K562 (cell line): ENCODE measurements around the gene PTPN13. TPM values are rescaled to one million over a fixed set of nuclear protein-coding genes. Genes with fewer than 3 reads are reported as not detected.

Experiments used
- ATAC-seq: fragments of 200-7000 bp; cut with Tn5 transposase; 3 replicates; pipeline ENCODE4 v1.9.1; 2020; ENCODE audit warnings: moderate library complexity
- BruUV-seq: library from RNA; stranded (reverse); fragments of 400-500 nt; replicated peaks from 2 replicates; lab custom pipeline; 2021; lab: Mats Ljungman, UMichigan
- CTCF ChIA-PET: fragments of 300-600 bp; formaldehyde crosslinking; extraction: SDS; loops from one replicate; lab custom pipeline; 2021; ENCODE audit warnings: low intra/inter-chr PET ratio; lab: Yijun Ruan, JAX
- POLR2A ChIA-PET: fragments of 300-600, 350-650 bp; sonication (Branson Sonifier 250); formaldehyde crosslinking; extraction: SDS; loops from one replicate; lab custom pipeline; 2021; ENCODE audit warnings: antibody characterized with exemption, inconsistent platforms; lab: Yijun Ruan, JAX
- DNase-seq, 4 experiments: peaks; one replicate each; pipeline versions ENCODE4 v3.0.0 to v3.0.0-alpha.2; 2011 to 2018; ENCODE audit warnings: low spot score in 3 of 4, mixed read lengths in 3 of 4; ENCODE audit errors: extremely low read depth in 1 of 4
- FAIRE-seq: peaks from 2 replicates; lab custom pipeline; 2011; peaks lifted over from hg19 to GRCh38; lab: Jason Lieb, UNC
- H2AFZ ChIP-seq: 2 replicates; pipeline ENCODE4 v1.6.0; 2011; ENCODE audit warnings: low read depth, low read length, control low read depth, inconsistent platforms
- H3K27ac ChIP-seq: fragments of 200-600 bp; 3 replicates; pipeline ENCODE4 v1.8.0; 2011; ENCODE audit warnings: low read depth, mild to moderate bottlenecking, control low read depth, inconsistent platforms, low read length, moderate library complexity, mixed read lengths; ENCODE audit errors: extremely low read depth
- H3K27me3 ChIP-seq, 2 experiments: fragments of 300-600 bp in 1 of 2; 2 replicates in 1 of 2; 3 replicates in 1 of 2; pipeline versions ENCODE4 v1.6.0 to v1.8.0; 2011; ENCODE audit warnings: inconsistent platforms in 2 of 2, low read length in 2 of 2, mild to moderate bottlenecking in 1 of 2, mixed read lengths in 1 of 2, moderate library complexity in 1 of 2; ENCODE audit not compliant: control insufficient read depth in 2 of 2, insufficient read depth in 2 of 2
- H3K36me3 ChIP-seq: fragments of 300-600 bp; 3 replicates; pipeline ENCODE4 v1.8.0; 2011; ENCODE audit warnings: mild to moderate bottlenecking, low read length, inconsistent platforms; ENCODE audit not compliant: control insufficient read depth, insufficient read depth
- H3K4me1 ChIP-seq, 2 experiments: fragments of 200-600 bp in 1 of 2; replicated peaks in 1 of 2; 2 replicates in 1 of 2; 3 replicates in 1 of 2; pipeline versions ENCODE4 v1.5.1 to v1.8.0; 2011; ENCODE audit warnings: inconsistent platforms in 2 of 2, low read length in 2 of 2, mild to moderate bottlenecking in 1 of 2, mixed read lengths in 1 of 2, moderate library complexity in 1 of 2; ENCODE audit not compliant: control insufficient read depth in 2 of 2, insufficient read depth in 2 of 2
- H3K4me2 ChIP-seq: 2 replicates; pipeline ENCODE4 v1.6.1; 2011; ENCODE audit warnings: low read length, control low read depth, inconsistent platforms, mixed read lengths; ENCODE audit not compliant: insufficient read depth
- H3K4me3 ChIP-seq: fragments of 200-600 bp; sonication (generic), shearing (Covaris generic); 2 replicates; pipeline ENCODE4 v1.5.1; 2016; ENCODE audit warnings: control low read depth, inconsistent platforms
- H3K79me2 ChIP-seq: fragments of 200-600 bp; 3 replicates; pipeline ENCODE4 v1.8.0; 2011; ENCODE audit warnings: low read length, inconsistent platforms; ENCODE audit not compliant: control insufficient read depth, insufficient read depth
- H3K9ac ChIP-seq, 2 experiments: 2 replicates each; pipeline versions ENCODE4 v1.6.0 to v1.6.1; 2011; ENCODE audit warnings: low read depth in 2 of 2, low read length in 2 of 2, control low read depth in 1 of 2, inconsistent platforms in 1 of 2, mild to moderate bottlenecking in 1 of 2, mixed read lengths in 1 of 2; ENCODE audit not compliant: insufficient read depth in 1 of 2
- H3K9me1 ChIP-seq: one replicate; pipeline ENCODE4 v1.6.0; 2011; ENCODE audit warnings: inconsistent platforms, mild to moderate bottlenecking, low read length, moderate library complexity; ENCODE audit not compliant: control insufficient read depth, insufficient read depth
- H3K9me3 ChIP-seq: replicated peaks from 2 replicates; pipeline ENCODE4 v1.5.1; 2011; ENCODE audit warnings: low read depth, low read length, inconsistent platforms; ENCODE audit not compliant: control insufficient read depth, insufficient read depth
- H4K20me1 ChIP-seq: replicated peaks from 2 replicates; pipeline ENCODE4 v1.6.1; 2011; ENCODE audit warnings: low read length, inconsistent platforms, mixed read lengths; ENCODE audit not compliant: control insufficient read depth, insufficient read depth
- CC2D1A ChIP-seq: fragments of 450-650 bp; IDR thresholded peaks from 2 replicates; pipeline ENCODE4 v1.6.1; 2017; ENCODE audit warnings: mild to moderate bottlenecking
- CLOCK ChIP-seq: fragments of 250-450 bp; sonication (Bioruptor Pico); IDR thresholded peaks from 2 replicates; pipeline ENCODE4 v1.4.0; 2020; ENCODE audit warnings: mild to moderate bottlenecking, moderate library complexity, borderline replicate concordance
- EP300 ChIP-seq: IDR thresholded peaks from 2 replicates; pipeline ENCODE4 v1.6.1; 2012; ENCODE audit warnings: low read length, improper control_type of control experiment
- FIP1L1 ChIP-seq: fragments of 200-400 bp; formaldehyde crosslinking; IDR thresholded peaks from 2 replicates; pipeline ENCODE4 v1.6.1; 2018; ENCODE audit warnings: mild to moderate bottlenecking, low read depth, low read length; ENCODE audit not compliant: poor library complexity, severe bottlenecking
- KDM5B ChIP-seq: fragments of 200-600 bp; sonication (generic); IDR thresholded peaks from 2 replicates; pipeline ENCODE4 v1.6.1; 2012; ENCODE audit warnings: low read depth, mild to moderate bottlenecking, moderate library complexity, low read length, control low read depth, inconsistent platforms; ENCODE audit not compliant: insufficient replicate concordance
- MCM3 ChIP-seq: fragments of 450-650 bp; IDR thresholded peaks from 2 replicates; pipeline ENCODE4 v1.6.1; 2016
- RBM17 ChIP-seq: fragments of 200-400 bp; formaldehyde crosslinking; IDR thresholded peaks from 2 replicates; pipeline ENCODE4 v1.6.1; 2017; ENCODE audit warnings: low read depth, mild to moderate bottlenecking, low read length, borderline replicate concordance
- TCFL5 ChIP-seq: fragments of 250-450 bp; sonication (Bioruptor Pico); conservative IDR thresholded peaks from 2 replicates; pipeline ENCODE4 v1.6.1; 2021; ENCODE audit warnings: mild to moderate bottlenecking, moderate library complexity, matching md5 sums
- TEAD4 ChIP-seq, 2 experiments: sonication (generic) in 1 of 2; formaldehyde crosslinking in 1 of 2; IDR thresholded peaks; 2 replicates each; pipeline versions ENCODE4 v1.6.1 to v1.8.0; 2012 to 2022; ENCODE audit warnings: borderline replicate concordance in 1 of 2, inconsistent platforms in 1 of 2, low read length in 1 of 2, mild to moderate bottlenecking in 1 of 2, missing genetic modification reagents in 1 of 2
- ZNF79 ChIP-seq: fragments of 250-450 bp; sonication (Bioruptor Pico); IDR thresholded peaks from 2 replicates; pipeline ENCODE4 v1.4.0; 2020; ENCODE audit warnings: low read depth, mild to moderate bottlenecking, moderate library complexity
- in situ Hi-C: fragments of 300-500 bp; cut with MboI; formaldehyde crosslinking; loops from 4 replicates; pipeline ENCODE4 v1.15.0; 2018; ENCODE audit warnings: inconsistent platforms, mixed read lengths
- intact Hi-C: fragments of 100-400 bp; cut with micrococcal nuclease; formaldehyde crosslinking; loops from 2 replicates; pipeline ENCODE4 v1.14.2; 2022
- polyA plus RNA-seq, 8 experiments: library from polyadenylated mRNA; depleted of rRNA in 4 of 8; stranded (reverse) in 5 of 8; unstranded in 3 of 8; fragments of >200 nt; fragmentation: Nextera tagmentation in 2 of 8; fragmentation: Illumina TruSeq in 1 of 8; extraction: Ambion mirVana in 2 of 8; extraction: Trizol in 1 of 8; gene quantifications; 2 replicates each; pipeline versions ENCODE4 v1.2.1 to v1.2.3, GENCODE V29; 2011 to 2014; ENCODE audit warnings: inconsistent platforms in 1 of 8, missing spikeins in 1 of 8
- total RNA-seq, 7 experiments: library from RNA; depleted of rRNA in 6 of 7; stranded (reverse); fragments of >200 nt in 6 of 7; fragmentation: Illumina TruSeq in 2 of 7; extraction: Trizol in 2 of 7; gene quantifications; 2 replicates each; pipeline versions ENCODE4 v1.2.1 to v1.2.3, GENCODE V29; 2011 to 2021; ENCODE audit warnings: low replicate concordance in 1 of 7
- TF ChIP-seq, protein P1 (sequence below), 2 experiments: fragments of 450-650 bp in 1 of 2; sonication (generic) in 1 of 2; formaldehyde crosslinking in 1 of 2; IDR thresholded peaks; 2 replicates each; pipeline versions ENCODE4 v1.7.1 to v1.9.0; 2016 to 2022; ENCODE audit warnings: inconsistent platforms in 1 of 2, mild to moderate bottlenecking in 1 of 2, missing genetic modification reagents in 1 of 2

PTPN13 gene
- total and polyA plus RNA-seq, 9 of the 15 experiments (the other 6 are each of a cell fraction or from before 2014, with no cell fraction given) = 0.33 TPM; not detected in 8

GRCh38 chr4:86554646-86555045 is 39.5 kb upstream of the PTPN13 start:
- in situ Hi-C loops (no loop called here), intact Hi-C loops (no loop called here)
- no peaks in the 10 kb centered on the region for H3K27me3 ChIP-seq
- H3K9me1 ChIP-seq = no peaks in the 10 kb centered on the region
- ATAC-seq = no peak
- H3K9ac ChIP-seq = no peak overlapping the region
- no peaks in the 10 kb centered on the region for H3K4me1 ChIP-seq
- H3K9me3 ChIP-seq = no peaks in the 10 kb centered on the region
- no TSS peak for BruUV-seq
- DNase-seq = no peak
- no peaks in the 10 kb centered on the region for H3K79me2 ChIP-seq
- no peak overlapping the region for H3K4me2 ChIP-seq
- H4K20me1 ChIP-seq = no peaks in the 10 kb centered on the region
- FAIRE-seq = no peak
- no peak overlapping the region for H3K27ac ChIP-seq
- no peak overlapping the region for H2AFZ ChIP-seq
- H3K4me3 ChIP-seq = no peak overlapping the region
- H3K36me3 ChIP-seq = no peaks in the 10 kb centered on the region
- ChIA-PET POLR2A (no interaction called here), CTCF (no interaction called here)
- TF ChIP-seq TCFL5 (CRISPR knock-in tag) (no peak), CC2D1A (no peak), EP300 (no peak), RBM17 (no peak), CLOCK (CRISPR knock-in tag) (no peak), FIP1L1 (no peak), KDM5B (no peak), MCM3 (no peak), ZNF79 (CRISPR knock-in tag) (no peak), TEAD4 (IDR thresholded peaks at IDR 0.05; ENCODE audit: low read length) (no peak), TEAD4 (CRISPR knock-in tag; IDR thresholded peaks at IDR 0.05; ENCODE audit: borderline replicate concordance) (no peak)
- TF ChIP-seq, protein P1, sequence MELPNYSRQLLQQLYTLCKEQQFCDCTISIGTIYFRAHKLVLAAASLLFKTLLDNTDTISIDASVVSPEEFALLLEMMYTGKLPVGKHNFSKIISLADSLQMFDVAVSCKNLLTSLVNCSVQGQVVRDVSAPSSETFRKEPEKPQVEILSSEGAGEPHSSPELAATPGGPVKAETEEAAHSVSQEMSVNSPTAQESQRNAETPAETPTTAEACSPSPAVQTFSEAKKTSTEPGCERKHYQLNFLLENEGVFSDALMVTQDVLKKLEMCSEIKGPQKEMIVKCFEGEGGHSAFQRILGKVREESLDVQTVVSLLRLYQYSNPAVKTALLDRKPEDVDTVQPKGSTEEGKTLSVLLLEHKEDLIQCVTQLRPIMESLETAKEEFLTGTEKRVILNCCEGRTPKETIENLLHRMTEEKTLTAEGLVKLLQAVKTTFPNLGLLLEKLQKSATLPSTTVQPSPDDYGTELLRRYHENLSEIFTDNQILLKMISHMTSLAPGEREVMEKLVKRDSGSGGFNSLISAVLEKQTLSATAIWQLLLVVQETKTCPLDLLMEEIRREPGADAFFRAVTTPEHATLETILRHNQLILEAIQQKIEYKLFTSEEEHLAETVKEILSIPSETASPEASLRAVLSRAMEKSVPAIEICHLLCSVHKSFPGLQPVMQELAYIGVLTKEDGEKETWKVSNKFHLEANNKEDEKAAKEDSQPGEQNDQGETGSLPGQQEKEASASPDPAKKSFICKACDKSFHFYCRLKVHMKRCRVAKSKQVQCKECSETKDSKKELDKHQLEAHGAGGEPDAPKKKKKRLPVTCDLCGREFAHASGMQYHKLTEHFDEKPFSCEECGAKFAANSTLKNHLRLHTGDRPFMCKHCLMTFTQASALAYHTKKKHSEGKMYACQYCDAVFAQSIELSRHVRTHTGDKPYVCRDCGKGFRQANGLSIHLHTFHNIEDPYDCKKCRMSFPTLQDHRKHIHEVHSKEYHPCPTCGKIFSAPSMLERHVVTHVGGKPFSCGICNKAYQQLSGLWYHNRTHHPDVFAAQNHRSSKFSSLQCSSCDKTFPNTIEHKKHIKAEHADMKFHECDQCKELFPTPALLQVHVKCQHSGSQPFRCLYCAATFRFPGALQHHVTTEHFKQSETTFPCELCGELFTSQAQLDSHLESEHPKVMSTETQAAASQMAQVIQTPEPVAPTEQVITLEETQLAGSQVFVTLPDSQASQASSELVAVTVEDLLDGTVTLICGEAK (IDR thresholded peaks at IDR 0.05) = no peak
- TF ChIP-seq, protein P1 (CRISPR knock-in tag; IDR thresholded peaks at IDR 0.05) = no peak
